ENCODE measurements around the gene LRRC32.

The LRRC32 gene

GRCh38 chr11:76661834-76662434 is 8.6 kb downstream of the LRRC32 start:
- DNase-seq = no peak

- DNase-seq = no peak
Observed at GRCh38 chr11:76661306-76661751, 9.2 kb downstream of the LRRC32 start.

GRCh38 chr11:76660533-76661305 is 9.8 kb downstream of the LRRC32 start:
- DNase-seq = no peak

GRCh38 chr11:76659672-76660532 is 10.6 kb downstream of the LRRC32 start:
- DNase-seq = no peak

GRCh38 chr11:76658651-76659650 is 11.6 kb downstream of the LRRC32 start:
- DNase-seq = no peak

GRCh38 chr11:76658231-76658630 is 12.3 kb downstream of the LRRC32 start:
- no peak for DNase-seq

- no peak for DNase-seq
Observed at GRCh38 chr11:76657187-76658170, 13.1 kb downstream of the LRRC32 start.

GRCh38 chr11:76656571-76657081 is 13.9 kb downstream of the LRRC32 start:
- no peak for DNase-seq

GRCh38 chr11:76656050-76656531 is 14.5 kb downstream of the LRRC32 start:
- DNase-seq = no peak

- DNase-seq = no peak
Observed at GRCh38 chr11:76655501-76656049, 15.0 kb downstream of the LRRC32 start.

GRCh38 chr11:76654980-76655379 is 15.6 kb downstream of the LRRC32 start:
- DNase-seq = no peak

GRCh38 chr11:76654298-76654851 is 16.2 kb downstream of the LRRC32 start:
- no peak for DNase-seq

- no peak for DNase-seq
Observed at GRCh38 chr11:76653674-76654284, 16.8 kb downstream of the LRRC32 start.

GRCh38 chr11:76653012-76653673 is 17.4 kb downstream of the LRRC32 start:
- no peak for DNase-seq

GRCh38 chr11:76649851-76650372 is 20.6 kb downstream of the LRRC32 start:
- DNase-seq = no peak

- no peak for DNase-seq
Observed at GRCh38 chr11:76649011-76649410, 21.5 kb downstream of the LRRC32 start.

GRCh38 chr11:76648061-76648460 is 22.5 kb downstream of the LRRC32 start:
- DNase-seq = no peak

GRCh38 chr11:76646882-76647534 is 23.5 kb downstream of the LRRC32 start:
- DNase-seq = no peak
